SH-SY5Y (cell line): Measurements from ENCODE around the gene PRKAG3.

Experiments used
- GATA2 ChIP-seq: IDR thresholded peaks from 2 replicates; pipeline ENCODE4 v1.6.1; 2011; ENCODE audit warnings: mild to moderate bottlenecking, low read depth, low read length
- GATA3 ChIP-seq: IDR thresholded peaks from 2 replicates; pipeline ENCODE4 v1.6.1; 2011; ENCODE audit warnings: low read depth, mild to moderate bottlenecking, low read length, moderate library complexity

DNA sequence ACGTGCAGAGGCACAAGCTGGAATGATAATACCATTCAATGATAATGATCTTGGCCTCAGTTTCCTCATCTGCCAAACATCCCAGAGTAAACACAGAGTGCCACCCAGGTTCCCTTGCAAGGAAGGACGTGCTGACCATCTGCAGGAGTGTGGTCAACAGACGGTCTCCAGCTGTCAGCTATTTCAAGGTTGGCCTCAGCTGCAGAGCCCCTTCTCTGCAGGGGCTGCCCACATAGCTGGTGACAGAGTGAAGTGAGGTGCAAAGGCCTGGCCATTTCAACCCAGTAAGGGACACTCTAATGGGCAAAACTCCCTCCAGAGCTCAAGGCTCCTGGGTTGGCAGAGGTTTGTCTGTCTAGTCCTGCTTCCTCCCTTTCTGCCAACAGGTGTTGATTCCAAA is 19.7 kb upstream of the PRKAG3 start:
- TF ChIP-seq GATA2: no peak
- TF ChIP-seq GATA3: no peak
